Activated naive CD8-positive, alpha-beta T cell treated with anti-CD3 and anti-CD28 coated beads, Interleukin-2, amount 50 U/mL, for 24 hours (primary cell): ENCODE results near the gene PGBD2.
A peak's percentile ranks its signal among the peaks of the same experiment; 100 is the strongest.
"Not testable (repeated sequence)": the region's sequence is repeated elsewhere in the genome, so short reads cannot be mapped to it uniquely, and the experiment has no call there.

Experiments used
- ATAC-seq: fragments of 150-1000 bp; cut with Tn5 transposase; one replicate; pipeline ENCODE4 v1.10.0; 2021
- DNase-seq: peaks from one replicate; pipeline ENCODE4 v3.0.0; 2021
- H3K27ac Mint-ChIP-seq: one replicate; pipeline ENCODE4 v1.8.0; 2021; ENCODE audit warnings: mild to moderate bottlenecking, mixed read lengths
- H3K27me3 Mint-ChIP-seq: one replicate; pipeline ENCODE4 v1.8.0; 2021; ENCODE audit warnings: mixed read lengths
- H3K36me3 Mint-ChIP-seq: one replicate; pipeline ENCODE4 v1.8.0; 2021; ENCODE audit warnings: low read depth, mixed read lengths
- H3K4me1 Mint-ChIP-seq: one replicate; pipeline ENCODE4 v1.8.0; 2021; ENCODE audit warnings: mixed read lengths
- H3K4me3 Mint-ChIP-seq: one replicate; pipeline ENCODE4 v1.8.0; 2021; ENCODE audit warnings: mild to moderate bottlenecking, moderate library complexity, mixed read lengths
- H3K9me3 Mint-ChIP-seq: one replicate; pipeline ENCODE4 v1.8.0; 2021; ENCODE audit warnings: mixed read lengths

The PGBD2 gene

GRCh38 chr1:248873993-248874533 lies 32.0 kb upstream of the PGBD2 start:
- peak overlapping the region; percentile 91 for H3K4me3 Mint-ChIP-seq
- H3K36me3 Mint-ChIP-seq = peaks cover 6% of the 10 kb centered on the region
- H3K4me1 Mint-ChIP-seq = peaks cover 23% of the 10 kb centered on the region
- H3K27ac Mint-ChIP-seq = peak overlapping the region; percentile 96
- peak; percentile 84 for DNase-seq
- no peaks in the 10 kb centered on the region for H3K9me3 Mint-ChIP-seq
- H3K27me3 Mint-ChIP-seq = peaks cover 6% of the 10 kb centered on the region
- peak; percentile 60 for ATAC-seq

GRCh38 chr1:248881261-248881660 lies 24.8 kb upstream of the PGBD2 start:
- no peak for ATAC-seq
- Mint-ChIP-seq H3K9me3 (no peaks in the 10 kb centered on the region), H3K27me3 (no peaks in the 10 kb centered on the region), H3K4me1 (no peaks in the 10 kb centered on the region), H3K36me3 (no peaks in the 10 kb centered on the region), H3K27ac (no peak overlapping the region), H3K4me3 (no peak overlapping the region)
- DNase-seq = no peak

- H3K4me3 Mint-ChIP-seq, H3K4me1 Mint-ChIP-seq, H3K27me3 Mint-ChIP-seq, H3K27ac Mint-ChIP-seq, H3K36me3 Mint-ChIP-seq, DNase-seq, H3K9me3 Mint-ChIP-seq, ATAC-seq: not testable (repeated sequence)
Measured at GRCh38 chr1:248882427-248882826, 23.6 kb upstream of the PGBD2 start.

DNA sequence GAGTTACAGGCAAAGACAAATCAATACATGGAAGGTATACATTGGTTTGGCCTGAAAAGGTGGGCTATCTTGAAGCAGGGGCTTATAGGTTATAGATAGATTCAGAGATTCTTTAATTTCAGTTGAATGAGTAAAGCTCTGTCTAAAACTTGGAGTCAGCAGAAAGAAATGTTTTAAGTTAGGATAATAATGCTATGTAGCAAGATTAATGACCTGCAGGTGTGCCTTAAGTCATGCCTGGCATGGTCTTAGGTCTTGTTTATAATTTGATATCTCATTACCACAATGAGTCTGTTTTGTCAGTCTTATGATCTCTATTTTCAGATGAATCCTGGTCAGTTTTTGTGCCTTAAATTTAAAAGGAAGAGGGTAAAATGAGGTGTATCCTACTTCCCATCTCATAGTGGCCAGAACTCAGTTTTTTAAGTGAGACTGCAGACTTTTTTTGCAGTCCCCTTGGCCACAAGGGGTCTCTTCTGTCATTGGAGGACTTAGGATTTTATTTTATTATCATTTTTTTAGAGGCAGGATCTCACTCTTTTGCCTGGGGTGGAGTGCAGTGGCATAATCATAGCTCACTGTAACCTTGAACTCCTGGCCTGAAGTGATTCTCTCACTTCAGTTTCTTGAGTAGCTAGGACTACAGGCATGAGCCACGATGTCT lies 21.3 kb upstream of the PGBD2 start:
- Mint-ChIP-seq H3K36me3 (no peaks in the 10 kb centered on the region), H3K4me1 (no peaks in the 10 kb centered on the region), H3K4me3 (no peak overlapping the region), H3K9me3 (no peaks in the 10 kb centered on the region), H3K27me3 (no peaks in the 10 kb centered on the region), H3K27ac (no peak overlapping the region)
- ATAC-seq = no peak
- DNase-seq = no peak

DNA sequence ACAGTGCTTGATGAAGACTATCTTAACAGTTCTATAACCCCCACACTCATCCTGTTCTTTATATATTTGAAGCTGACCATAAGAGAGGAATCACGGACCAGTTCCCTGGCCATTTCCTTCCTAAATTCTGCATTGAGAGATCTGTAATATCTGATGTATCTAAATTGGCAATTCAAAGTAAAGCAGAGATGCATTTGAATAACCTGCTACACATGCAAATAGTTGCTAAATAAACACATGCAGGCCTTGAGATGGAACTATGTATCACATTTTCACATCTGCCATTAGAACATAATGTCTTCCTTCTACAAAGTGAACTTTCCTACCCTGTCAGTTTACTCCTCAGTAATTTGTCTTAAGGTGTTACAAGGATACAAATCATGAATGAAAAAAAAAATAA lies 20.4 kb upstream of the PGBD2 start:
- Mint-ChIP-seq H3K4me1 (no peaks in the 10 kb centered on the region), H3K27me3 (no peaks in the 10 kb centered on the region), H3K36me3 (no peaks in the 10 kb centered on the region), H3K9me3 (no peaks in the 10 kb centered on the region), H3K27ac (no peak overlapping the region), H3K4me3 (no peak overlapping the region)
- DNase-seq (no peak), ATAC-seq (no peak)

GRCh38 chr1:248886237-248886895 lies 19.7 kb upstream of the PGBD2 start:
- no peaks in the 10 kb centered on the region for H3K4me1 Mint-ChIP-seq
- no peaks in the 10 kb centered on the region for H3K9me3 Mint-ChIP-seq
- H3K36me3 Mint-ChIP-seq = no peaks in the 10 kb centered on the region
- H3K4me3 Mint-ChIP-seq = no peak overlapping the region
- no peak overlapping the region for H3K27ac Mint-ChIP-seq
- no peaks in the 10 kb centered on the region for H3K27me3 Mint-ChIP-seq
- ATAC-seq (no peak), DNase-seq (no peak)

GRCh38 chr1:248889914-248890243 lies 16.2 kb upstream of the PGBD2 start:
- ATAC-seq, H3K36me3 Mint-ChIP-seq, H3K4me3 Mint-ChIP-seq, H3K4me1 Mint-ChIP-seq, H3K27me3 Mint-ChIP-seq, DNase-seq, H3K9me3 Mint-ChIP-seq, H3K27ac Mint-ChIP-seq: not testable (repeated sequence)

- H3K27me3 Mint-ChIP-seq = peaks cover 6% of the 10 kb centered on the region
- H3K36me3 Mint-ChIP-seq = no peaks in the 10 kb centered on the region
- no peak for DNase-seq
- H3K27ac Mint-ChIP-seq = no peak overlapping the region
- no peak overlapping the region for H3K4me3 Mint-ChIP-seq
- no peaks in the 10 kb centered on the region for H3K9me3 Mint-ChIP-seq
- no peaks in the 10 kb centered on the region for H3K4me1 Mint-ChIP-seq
- no peak for ATAC-seq
Measured at GRCh38 chr1:248890549-248891498, 15.2 kb upstream of the PGBD2 start.

DNA sequence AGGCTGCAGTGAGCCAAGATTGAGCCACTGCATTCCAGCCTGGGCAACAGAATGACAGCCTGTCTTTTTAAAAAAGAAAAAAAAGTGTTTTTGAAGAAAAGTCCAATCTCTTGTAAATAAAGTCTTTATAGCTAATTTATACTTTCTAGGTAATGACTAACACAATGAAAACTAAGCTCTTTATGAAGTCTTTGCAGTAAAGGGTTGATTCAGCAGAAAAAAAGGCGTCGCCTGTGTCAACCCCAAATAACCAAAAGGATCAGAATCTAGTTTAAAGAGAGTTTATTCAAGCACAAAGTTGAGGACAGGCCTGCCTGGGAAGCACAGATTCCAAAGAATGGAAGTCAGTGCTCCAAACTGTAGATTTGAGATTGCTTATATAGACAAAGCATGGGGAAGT lies 14.3 kb upstream of the PGBD2 start:
- DNase-seq (no peak), ATAC-seq (no peak)
- Mint-ChIP-seq H3K36me3 (no peaks in the 10 kb centered on the region), H3K27me3 (peaks cover 6% of the 10 kb centered on the region), H3K9me3 (no peaks in the 10 kb centered on the region), H3K27ac (no peak overlapping the region), H3K4me3 (no peak overlapping the region), H3K4me1 (no peaks in the 10 kb centered on the region)

GRCh38 chr1:248892590-248892989 lies 13.4 kb upstream of the PGBD2 start:
- peaks cover 6% of the 10 kb centered on the region for H3K27me3 Mint-ChIP-seq

GRCh38 chr1:248894837-248895236 lies 11.2 kb upstream of the PGBD2 start:
- H3K27ac Mint-ChIP-seq = no peak overlapping the region
- ATAC-seq (no peak), DNase-seq (no peak)
- H3K4me3 Mint-ChIP-seq = no peak overlapping the region
- H3K36me3 Mint-ChIP-seq = no peaks in the 10 kb centered on the region
- peaks cover 15% of the 10 kb centered on the region for H3K27me3 Mint-ChIP-seq
- H3K4me1 Mint-ChIP-seq = no peaks in the 10 kb centered on the region
- H3K9me3 Mint-ChIP-seq = no peaks in the 10 kb centered on the region

More at GRCh38 chr1:248892590-248892989, 13.4 kb upstream of the PGBD2 start:
- Mint-ChIP-seq H3K4me1 (no peaks in the 10 kb centered on the region), H3K9me3 (no peaks in the 10 kb centered on the region), H3K36me3 (no peaks in the 10 kb centered on the region), H3K27ac (no peak overlapping the region), H3K4me3 (no peak overlapping the region)
- ATAC-seq = no peak
- DNase-seq = no peak

- no peak for DNase-seq
- H3K4me3 Mint-ChIP-seq = no peak overlapping the region
- H3K27me3 Mint-ChIP-seq = peaks cover 15% of the 10 kb centered on the region
- H3K36me3 Mint-ChIP-seq = no peaks in the 10 kb centered on the region
- H3K27ac Mint-ChIP-seq = no peak overlapping the region
- H3K4me1 Mint-ChIP-seq = no peaks in the 10 kb centered on the region
- no peaks in the 10 kb centered on the region for H3K9me3 Mint-ChIP-seq
- no peak for ATAC-seq
Measured at GRCh38 chr1:248897412-248898337, 8.4 kb upstream of the PGBD2 start.

DNA sequence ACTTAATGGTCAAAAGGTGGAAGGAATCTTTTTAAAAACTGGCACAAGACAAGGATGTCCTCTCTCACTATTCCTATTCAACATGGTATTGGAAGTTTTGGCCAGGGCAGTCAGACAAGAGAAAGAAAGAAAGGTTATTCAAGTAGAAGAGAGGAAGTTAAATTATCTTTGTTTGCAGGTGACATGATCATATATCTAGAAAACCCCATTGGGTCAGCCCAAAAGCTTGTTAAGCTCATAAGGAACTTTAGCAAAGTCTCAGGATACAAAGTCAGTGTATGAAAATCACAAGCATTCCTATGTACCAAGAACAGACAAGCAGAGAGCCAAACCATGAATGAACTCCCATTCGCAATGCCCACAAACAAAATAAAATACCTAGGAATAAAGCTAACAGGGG lies 5.4 kb upstream of the PGBD2 start:
- H3K27me3 Mint-ChIP-seq = peaks cover 9% of the 10 kb centered on the region
- H3K27ac Mint-ChIP-seq = no peak overlapping the region
- ATAC-seq (no peak), DNase-seq (no peak)
- no peaks in the 10 kb centered on the region for H3K9me3 Mint-ChIP-seq
- H3K4me1 Mint-ChIP-seq = peaks cover 2% of the 10 kb centered on the region
- H3K36me3 Mint-ChIP-seq = no peaks in the 10 kb centered on the region
- H3K4me3 Mint-ChIP-seq = no peak overlapping the region

- H3K27ac Mint-ChIP-seq = no peak overlapping the region
- no peak for DNase-seq
- H3K4me1 Mint-ChIP-seq = peaks cover 7% of the 10 kb centered on the region
- no peak overlapping the region for H3K4me3 Mint-ChIP-seq
- ATAC-seq = no peak
- no peaks in the 10 kb centered on the region for H3K36me3 Mint-ChIP-seq
- H3K9me3 Mint-ChIP-seq = no peaks in the 10 kb centered on the region
- H3K27me3 Mint-ChIP-seq = peaks cover 9% of the 10 kb centered on the region
Measured at GRCh38 chr1:248901578-248901977, 4.5 kb upstream of the PGBD2 start.
